Keratinocyte (primary cell): ENCODE data around the gene IQGAP3.

Experiments used
- CTCF ChIP-seq, 3 experiments: IDR thresholded peaks in 1 of 3; conservative IDR thresholded peaks in 1 of 3; optimal IDR thresholded peaks in 1 of 3; 2 replicates in 2 of 3; 3 replicates in 1 of 3; pipeline versions ENCODE3 to v1.5.1; 2011; ENCODE audit warnings: low read length in 3 of 3, mild to moderate bottlenecking in 3 of 3, moderate library complexity in 2 of 3, control low read depth in 1 of 3, inconsistent platforms in 1 of 3; ENCODE audit not compliant: insufficient read depth in 2 of 3; ENCODE audit errors: extremely low read depth in 1 of 3
- EZH2 ChIP-seq: IDR thresholded peaks from one replicate; pipeline ENCODE4 v1.6.1; 2012; ENCODE audit warnings: inconsistent platforms, mild to moderate bottlenecking, low read length, moderate library complexity

GRCh38 chr1:156496211-156496761 is 76.1 kb downstream of the IQGAP3 start:
- TF ChIP-seq EZH2 (no peak), CTCF (optimal IDR thresholded peaks at IDR 0.05 in 1 of 3, IDR thresholded peaks at IDR 0.05 in 1 of 3, conservative IDR thresholded peaks at IDR 0.05 in 1 of 3; ENCODE audit: extremely low read depth in 1 of 3, insufficient read depth in 2 of 3, low read length in 3 of 3) (no peak)
